Fibroblast of skin of back (primary cell): ENCODE data around the gene SPDYE3.
"Not testable (repeated sequence)": the region's sequence is repeated elsewhere in the genome, so short reads cannot be mapped to it uniquely, and the experiment has no call there.

Source experiments
- DNase-seq: peaks from one replicate; pipeline ENCODE4 v3.0.0-alpha.2; 2013

SPDYE3 gene

DNA sequence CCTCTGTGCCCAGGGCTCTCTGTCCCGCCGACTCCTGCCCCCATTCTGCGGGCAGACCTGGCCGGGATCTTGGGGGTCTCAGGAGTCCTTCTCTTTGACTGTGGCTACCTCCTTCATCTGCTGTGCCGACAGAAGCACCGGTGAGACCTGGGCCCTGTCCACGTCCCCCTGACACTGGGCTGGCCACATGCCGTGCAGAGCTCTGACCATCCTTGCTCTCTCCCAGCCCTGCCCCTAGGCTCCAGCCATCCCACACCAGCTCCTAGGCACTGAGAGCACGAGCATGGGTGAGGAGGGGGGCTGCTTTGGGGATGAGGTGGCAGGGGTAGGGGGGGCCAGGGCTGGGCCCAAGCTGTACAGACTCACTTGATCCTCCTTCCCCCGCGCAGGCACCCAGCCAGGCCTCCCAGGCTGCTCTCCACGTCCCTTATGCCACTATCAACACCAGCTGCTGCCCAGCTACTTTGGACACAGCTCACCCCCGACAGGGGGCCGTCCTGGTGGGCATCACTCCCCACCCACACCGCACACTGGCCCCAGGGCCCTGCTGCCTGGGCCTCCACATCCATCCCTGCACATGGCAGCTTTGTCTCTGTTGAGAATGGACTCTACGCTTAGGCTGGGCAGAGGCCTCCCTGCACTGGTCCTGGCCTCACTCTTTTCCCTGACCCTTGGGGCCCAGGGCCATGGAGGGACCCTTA is 45.6 kb downstream of the SPDYE3 start:
- no peak for DNase-seq

DNA sequence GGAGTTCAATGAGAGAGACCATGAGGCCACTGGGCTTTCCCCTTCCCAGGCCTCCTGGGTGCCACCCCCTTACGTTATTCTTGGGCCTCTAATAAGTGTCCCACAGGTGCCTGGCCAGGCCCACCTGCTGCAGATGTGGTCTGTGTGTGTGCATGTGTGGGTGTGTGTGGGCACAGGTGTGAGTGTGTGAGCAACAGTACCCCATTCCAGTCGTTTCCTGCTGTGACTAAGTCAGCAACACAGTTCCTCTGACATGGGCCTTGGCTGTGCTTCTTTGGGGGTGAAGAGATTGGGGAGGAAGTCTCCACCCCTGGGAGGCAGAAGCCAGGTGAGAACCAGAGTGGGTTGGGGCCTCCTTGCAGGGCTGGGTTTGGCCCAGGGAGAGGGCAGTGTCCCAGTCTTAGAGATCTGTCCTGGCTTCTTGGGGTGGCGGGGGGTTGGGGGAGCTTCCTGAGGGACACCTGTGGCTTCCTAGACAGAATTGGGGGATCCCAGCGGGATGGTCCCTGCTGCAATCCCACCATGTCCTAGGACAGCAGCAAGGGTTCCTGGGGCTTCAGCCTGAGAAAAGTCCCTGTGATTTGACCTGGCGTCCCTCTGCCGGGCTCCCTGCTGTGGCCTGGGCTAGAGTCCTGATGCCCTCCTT is 46.3 kb downstream of the SPDYE3 start:
- no peak for DNase-seq

DNA sequence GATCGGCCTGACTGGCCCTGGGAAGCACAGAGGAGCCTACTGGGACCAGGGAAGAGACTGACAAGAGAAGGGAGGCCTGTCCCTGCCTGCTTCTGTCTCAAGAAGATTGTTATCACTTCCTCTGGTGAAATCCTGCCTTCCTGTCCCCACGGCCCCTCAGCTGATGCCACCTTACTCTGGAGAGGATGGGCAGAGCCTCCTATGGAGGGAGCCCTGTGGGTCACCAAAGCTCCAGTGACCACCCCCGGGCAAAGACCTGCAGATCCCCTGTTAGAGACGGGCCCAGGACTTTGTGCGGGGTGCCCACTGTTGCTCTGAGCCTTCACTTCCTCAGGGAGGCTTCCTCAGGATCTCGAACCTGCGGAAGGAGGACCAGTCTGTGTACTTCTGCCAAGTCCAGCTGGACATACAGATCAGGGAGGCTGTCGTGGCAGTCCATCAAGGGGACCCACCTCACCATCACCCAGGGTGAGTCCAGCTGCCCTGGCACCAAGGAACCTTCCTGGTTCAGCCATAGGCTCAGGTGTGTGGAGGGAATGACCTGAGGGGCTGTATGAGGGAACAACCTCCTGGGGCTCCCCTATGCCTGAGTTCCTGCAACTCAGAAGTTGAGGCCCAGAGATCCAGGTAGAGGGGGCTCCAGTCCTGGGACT is 49.0 kb downstream of the SPDYE3 start:
- no peak for DNase-seq

DNA sequence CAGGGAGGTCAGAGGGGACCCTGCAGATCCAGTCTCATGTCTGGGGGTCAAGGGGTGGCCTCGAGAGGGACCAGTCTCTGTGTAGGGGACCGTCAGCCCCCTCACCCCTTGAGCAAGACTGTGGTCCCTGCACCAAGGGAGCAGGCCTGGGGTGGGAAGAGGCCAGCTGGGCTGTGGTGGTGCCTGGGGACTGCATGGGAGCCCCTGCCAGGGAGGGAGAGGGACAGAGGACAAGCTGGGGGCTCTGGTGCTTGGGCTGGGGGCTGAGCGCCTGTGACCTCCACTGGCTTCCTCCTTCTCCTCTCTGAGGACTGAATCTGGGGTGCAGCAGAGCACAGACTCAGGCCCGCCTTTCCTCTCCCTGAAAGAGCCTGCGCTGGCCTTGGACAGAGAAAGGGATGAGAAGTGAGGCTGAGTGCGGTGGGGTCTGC is 49.6 kb downstream of the SPDYE3 start:
- no peak for DNase-seq

DNA sequence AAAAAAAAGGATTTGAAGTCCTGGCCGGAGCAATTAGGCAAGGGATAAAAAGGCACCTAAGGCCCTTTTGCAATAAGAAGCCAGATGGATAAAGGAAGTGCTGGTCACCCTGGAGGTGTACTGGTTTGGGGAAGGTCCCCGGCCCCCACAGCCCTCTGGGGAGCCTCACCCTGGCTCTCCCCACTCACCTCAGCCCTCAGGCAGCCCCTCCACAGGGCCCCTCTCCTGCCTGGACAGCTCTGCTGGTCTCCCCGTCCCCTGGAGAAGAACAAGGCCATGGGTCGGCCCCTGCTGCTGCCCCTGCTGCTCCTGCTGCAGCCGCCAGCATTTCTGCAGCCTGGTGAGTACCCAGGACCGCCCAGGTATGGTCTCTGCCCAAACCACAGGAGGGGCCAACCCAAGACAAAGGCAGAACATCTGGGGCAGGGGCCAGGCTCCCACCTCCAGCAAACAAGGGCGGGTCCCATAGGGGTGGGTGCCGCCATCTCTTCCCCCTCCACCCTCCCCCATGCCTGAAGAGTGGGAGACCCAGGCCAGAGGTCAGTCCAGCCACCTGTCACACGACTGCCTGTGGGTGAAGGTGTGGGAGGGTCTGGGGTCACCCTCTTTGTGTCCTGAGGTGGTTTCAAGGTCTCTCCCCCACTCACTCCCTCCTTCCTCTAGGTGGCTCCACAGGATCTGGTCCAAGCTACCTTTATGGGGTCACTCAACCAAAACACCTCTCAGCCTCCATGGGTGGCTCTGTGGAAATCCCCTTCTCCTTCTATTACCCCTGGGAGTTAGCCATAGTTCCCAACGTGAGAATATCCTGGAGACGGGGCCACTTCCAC is 50.7 kb downstream of the SPDYE3 start, which contains the start of gene PILRB:
Gene PILRB, plus strand, starts transcription at position 91 of the 830 bp plus-strand sequence. Its CDS starts 186 bp downstream, at position 277.
- no peak for DNase-seq

DNA sequence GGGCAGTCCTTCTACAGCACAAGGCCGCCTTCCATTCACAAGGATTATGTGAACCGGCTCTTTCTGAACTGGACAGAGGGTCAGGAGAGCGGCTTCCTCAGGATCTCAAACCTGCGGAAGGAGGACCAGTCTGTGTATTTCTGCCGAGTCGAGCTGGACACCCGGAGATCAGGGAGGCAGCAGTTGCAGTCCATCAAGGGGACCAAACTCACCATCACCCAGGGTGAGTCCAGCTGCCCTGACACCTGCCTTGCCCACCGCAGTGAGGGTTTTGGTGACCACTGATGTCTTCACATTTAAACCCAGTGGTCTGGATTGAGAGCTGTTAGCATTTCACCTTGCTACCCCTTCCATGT is 51.3 kb downstream of the SPDYE3 start:
- no peak for DNase-seq

DNA sequence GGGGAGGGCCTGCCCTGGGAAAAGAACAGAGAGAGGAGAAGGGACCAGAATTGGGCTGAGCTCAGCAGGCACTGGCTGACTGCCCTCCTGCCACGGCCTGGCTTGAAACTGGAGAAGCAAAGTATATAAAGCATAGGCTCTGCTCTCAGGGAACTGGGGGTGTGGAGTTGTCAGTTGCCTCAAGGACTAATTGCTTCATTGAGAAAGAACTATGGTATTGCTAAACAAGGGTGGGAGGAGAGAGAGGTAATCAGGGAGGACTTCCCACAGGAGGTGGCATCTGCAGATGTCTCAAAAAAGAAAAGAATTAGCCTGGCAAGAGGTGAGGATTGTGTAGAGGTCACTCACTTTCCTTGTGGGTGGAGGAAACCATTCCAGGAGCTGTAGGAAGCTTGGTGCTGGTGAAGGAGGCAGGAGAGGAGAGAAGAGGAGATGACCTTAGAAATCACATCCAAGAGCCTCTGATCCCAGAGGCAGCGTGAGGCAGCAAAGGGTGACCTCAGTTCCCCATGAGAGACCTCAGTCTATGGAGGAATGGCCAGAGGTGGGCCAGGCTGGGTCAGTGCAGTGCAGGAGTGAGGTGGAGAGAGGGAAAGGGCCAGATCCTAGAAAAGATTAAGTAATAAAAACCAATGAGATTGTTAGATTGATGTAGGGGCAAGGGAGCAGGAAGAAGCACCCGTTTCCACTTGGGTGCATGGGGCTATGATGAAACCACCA is 52.8 kb downstream of the SPDYE3 start:
- DNase-seq = no peak

DNA sequence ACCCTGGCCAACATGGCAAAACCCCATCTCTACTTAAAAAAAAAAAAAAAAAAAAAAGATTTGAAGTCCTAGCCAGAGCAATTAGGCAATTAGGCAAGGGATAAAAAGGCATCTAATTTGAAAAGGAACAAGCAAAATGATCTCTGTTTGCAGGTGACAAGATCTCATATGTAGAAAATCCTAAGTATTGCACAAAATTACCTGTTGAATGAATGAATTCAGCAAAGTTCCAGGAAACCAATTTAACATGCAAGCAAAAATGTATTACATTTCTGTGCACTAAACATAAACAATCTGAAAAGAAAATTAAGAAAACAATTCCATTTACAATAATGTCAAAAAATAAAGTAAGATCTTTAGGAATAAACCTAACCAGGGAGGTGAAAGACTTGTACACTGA is 55.6 kb downstream of the SPDYE3 start:
- DNase-seq = no peak

DNA sequence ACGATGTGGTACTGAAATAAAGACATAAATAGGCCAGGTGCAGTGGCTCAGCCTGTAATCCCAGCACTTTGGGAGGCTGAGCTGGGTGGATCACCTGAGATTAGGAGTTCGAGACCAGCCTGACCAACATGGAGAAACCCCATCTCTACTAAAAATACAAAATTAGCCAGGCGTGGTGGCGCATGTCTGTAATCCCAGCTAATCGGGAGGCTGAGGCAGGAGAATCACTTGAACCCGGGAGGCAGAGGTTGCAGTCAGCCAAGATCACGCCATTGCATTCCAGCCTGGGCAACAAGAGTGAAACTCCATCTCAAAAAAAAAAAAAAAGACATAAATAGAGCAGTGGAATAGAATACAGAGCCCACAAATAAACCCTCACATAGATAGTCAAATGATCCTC is 56.3 kb downstream of the SPDYE3 start:
- DNase-seq = not testable (repeated sequence)

DNA sequence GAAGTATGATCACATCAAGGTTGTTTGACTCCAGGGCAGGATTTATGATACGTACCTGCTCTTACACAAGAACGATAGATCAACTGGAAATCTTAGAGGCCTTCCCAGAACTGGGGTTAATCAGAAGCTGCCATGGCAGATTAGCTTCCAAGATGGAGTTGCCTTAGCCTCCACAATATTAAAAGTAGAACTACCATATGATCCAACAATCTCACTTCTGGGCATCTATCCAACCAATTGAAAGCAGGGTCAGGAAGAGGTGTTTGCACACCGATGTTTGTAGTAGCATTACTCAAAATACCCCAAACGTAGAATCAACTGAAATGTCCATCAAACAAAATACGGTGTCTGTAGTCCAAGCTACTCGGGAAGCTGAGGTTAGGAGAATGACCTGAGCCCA is 57.0 kb downstream of the SPDYE3 start:
- no peak for DNase-seq

DNA sequence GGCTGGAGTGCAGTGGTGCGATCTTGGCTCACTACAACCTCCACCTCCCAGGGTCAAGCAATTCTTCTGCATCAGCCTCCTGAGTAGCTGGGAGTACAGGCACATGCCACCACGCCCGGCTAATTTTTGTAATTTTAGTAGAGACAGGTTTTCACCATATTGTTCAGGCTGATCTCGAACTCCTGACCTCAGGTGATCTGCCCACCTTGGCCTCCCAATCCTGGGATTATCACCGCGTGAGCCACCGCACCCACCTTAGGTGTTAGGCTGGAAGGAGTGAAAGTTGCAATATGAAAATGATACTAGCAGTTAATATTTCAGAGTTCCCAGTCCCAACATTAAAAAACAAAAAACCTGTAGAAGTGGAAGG is 58.5 kb downstream of the SPDYE3 start:
- DNase-seq = not testable (repeated sequence)

DNA sequence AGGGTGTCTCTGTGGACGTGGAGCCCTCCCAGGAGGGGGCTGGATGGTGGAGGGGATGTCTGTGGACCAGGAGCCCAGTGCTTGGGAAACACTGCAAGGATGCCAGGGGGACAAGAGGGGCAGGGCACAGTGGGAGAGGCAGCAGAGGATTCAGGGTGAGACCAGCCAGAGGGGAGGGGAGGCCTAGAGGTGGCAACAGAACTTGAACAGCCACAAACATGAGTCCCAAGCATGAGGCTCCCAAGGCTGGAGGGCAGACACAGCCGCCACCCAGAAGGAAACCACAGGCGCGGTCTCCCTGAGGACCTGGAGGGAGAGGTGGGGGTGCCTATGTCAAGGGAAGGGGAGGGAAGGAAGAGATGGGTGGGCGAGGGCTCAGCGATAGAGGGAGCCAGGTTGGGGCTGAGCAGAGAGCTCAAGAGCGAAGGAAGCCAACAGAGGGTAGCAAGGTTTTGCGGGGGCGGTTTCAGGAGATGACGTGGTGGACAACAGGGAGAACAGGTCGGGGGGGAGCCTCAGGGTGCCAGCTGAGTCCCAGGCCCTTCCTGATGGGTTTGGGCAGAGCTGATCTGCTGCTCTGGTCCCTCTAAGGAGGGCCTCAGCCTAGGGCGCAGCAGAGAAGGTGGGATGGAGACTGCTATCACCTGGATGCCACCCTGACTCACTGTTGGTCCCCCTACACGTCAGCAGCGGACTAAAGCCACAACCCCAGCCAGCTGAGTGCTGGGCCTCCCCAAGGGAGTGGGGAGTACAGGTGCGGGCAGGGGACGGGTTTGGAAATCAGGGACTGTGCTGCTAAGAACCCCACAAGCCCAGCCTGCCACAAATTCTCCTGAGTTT is 59.1 kb downstream of the SPDYE3 start:
- DNase-seq = no peak

DNA sequence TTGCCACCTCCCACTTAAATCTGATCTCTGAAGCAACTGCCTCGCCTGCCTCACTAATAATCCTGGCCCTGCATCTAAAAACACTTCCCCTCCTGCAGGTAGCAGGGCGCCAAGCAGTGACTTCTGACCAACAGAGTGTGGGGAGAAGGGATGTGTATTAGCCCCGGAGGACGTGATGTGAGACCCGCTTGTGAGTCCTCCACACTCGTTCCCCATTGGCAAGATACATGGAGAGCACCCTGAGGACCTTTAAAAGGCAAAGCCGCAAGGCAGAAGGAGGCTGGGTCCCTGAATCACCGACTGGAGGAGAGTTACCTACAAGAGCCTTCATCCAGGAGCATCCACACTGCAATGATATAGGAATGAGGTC is 59.7 kb downstream of the SPDYE3 start:
- no peak for DNase-seq

DNA sequence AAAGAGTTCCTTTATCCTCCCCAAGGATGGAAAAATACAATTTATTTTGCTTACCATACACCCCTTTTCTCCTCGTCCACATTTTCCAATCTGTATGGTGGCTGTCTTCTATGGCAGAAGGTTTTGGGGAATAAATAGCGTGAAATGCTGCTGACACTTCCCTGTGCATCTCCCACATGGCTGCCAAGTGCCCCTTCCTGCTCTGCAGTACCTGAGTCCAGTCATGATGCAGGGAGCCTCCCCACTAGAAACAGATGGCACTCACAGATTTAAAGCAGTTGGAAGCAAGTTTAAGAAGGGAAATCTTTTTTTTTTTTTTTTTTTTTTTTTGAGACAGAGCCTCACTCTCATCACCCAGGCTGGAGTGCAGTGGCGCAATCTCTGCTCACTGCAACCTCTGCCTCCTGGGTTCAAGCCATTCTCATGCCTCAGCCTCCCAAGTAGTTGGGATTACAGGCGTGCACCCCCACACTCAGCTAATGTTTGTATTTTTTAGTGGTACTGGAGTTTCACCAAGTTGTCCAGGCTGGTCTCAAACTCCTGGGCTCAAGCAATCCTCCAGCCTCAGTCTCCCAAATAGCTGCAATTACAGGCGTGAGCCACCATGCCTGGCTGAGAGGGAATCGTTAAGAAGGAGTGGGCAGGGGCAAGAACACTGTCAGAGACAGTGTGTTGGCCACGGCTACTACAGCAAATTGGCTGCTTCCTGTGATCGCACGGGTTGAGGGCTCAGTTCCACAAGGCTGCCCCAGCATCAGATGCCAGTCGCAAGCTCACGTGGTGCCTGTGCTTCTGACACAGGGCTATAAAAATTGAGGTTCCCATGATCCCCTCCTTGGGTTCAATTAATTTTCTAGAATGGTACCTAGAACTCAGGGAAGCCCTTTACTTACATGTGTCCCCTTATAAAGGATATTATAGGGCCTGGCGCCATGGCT is 60.4 kb downstream of the SPDYE3 start:
- DNase-seq = no peak

DNA sequence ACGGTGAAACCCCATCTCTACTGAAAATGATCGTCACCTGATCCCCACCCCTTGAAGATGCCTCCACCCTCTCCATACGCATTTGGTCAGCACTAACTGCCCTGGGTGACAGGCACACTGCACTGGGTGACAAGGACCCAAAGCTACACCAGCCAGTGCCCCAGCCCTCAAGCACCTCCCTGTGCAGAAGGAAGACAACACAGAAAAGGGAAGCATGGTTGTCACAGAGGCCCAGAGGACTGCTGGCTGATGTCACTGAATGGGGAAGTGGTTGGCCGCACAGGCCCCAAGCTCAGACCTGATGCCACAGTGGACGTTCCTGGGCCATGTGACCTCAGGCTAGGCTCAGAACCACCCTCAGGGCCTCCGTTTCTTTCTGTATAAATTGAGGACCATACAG is 61.6 kb downstream of the SPDYE3 start:
- DNase-seq = no peak

DNA sequence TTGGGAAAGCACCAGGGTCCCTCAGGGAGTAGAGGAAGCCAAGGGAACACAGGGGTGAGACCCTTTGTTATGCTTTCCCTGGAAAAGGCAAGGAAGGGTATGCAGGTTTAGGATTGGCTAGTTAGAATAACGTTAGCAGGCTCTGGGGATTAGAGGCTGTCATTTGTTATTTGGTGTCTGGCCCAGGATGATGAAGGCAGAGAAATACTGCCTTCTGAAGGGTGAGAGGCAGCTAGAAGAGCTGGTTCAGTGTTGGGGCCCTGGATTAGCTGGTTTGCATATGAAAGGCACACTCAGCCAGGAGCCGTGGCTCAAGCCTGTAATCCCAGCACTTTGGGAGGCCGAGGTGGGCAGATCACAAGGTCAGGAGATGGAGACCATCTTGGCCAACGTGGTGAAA is 62.8 kb downstream of the SPDYE3 start:
- no peak for DNase-seq

DNA sequence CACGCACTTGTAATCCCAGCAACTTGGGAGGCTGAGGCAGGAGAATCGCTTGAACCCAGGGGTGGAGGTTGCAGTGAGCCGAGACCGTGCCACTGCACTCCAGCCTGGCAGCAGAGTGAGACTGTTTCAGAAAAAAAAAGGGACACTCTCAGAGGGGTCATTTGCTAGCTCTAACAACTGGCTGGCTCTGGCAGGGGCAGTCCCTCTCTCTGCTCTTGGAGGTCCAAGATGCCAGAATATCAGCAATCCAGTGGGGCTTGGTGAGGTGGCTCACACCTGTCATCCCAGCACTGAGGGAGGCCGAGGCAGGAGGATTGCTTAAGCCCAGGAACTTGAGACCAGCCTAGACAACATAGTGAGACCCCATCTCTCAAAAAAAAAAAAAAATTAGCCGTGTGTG is 63.2 kb downstream of the SPDYE3 start:
- DNase-seq = no peak

DNA sequence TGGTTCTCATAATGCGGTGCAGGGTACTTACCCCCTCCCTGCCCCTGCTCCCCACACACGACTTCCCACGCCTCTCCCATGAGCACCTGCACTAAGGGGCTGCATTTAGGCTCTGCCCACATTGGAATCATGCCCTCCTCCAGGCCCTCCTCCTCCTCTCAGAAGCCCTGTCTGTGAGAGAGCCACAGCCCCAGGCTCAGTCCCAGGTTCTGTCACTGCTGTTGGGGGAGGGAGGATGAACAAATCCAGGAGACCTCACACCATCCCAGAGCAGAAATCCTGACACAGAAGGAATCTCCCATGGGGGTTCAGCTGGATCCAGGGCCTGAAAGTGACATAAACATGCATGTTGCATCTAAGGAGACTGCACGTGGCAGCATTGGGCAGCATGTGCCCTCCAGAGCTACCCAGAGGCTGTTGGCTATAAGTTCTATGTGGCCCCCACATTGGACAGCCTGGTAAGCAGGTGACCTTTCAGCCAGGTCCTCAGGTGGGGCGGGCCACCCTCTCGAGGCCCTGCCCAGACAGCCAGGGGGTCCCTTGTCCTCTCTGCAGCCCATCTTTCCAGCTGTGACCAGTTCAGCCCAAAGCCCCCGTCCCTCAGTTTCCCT is 64.2 kb downstream of the SPDYE3 start:
- DNase-seq = no peak
